Fibroblast of villous mesenchyme (primary cell): ENCODE results near the gene HMX3. TPM values are rescaled to one million over a fixed set of nuclear protein-coding genes. Genes with fewer than 3 reads are reported as not detected.

Source experiments
- DNase-seq: peaks from one replicate; pipeline ENCODE4 v3.0.0-alpha.2; 2010; ENCODE audit warnings: low read depth
- H3K4me3 ChIP-seq: 2 replicates; pipeline ENCODE4 v1.5.1; 2011; ENCODE audit warnings: low read depth, mild to moderate bottlenecking, low read length
- CTCF ChIP-seq: IDR thresholded peaks from 2 replicates; pipeline ENCODE4 v1.5.1; 2012; ENCODE audit warnings: low read depth, mild to moderate bottlenecking, low read length; ENCODE audit not compliant: insufficient read depth
- total RNA-seq: library from RNA; depleted of rRNA; stranded (reverse); fragments of >200 nt; gene quantifications from 2 replicates; pipeline ENCODE4 v1.2.3, GENCODE V29; 2012

HMX3 gene
- total RNA-seq: not detected in 2 replicates

GRCh38 chr10:123135415-123136141 lies at the start of gene HMX3:
Gene HMX3, plus strand, starts transcription at chr10:123135970. Its CDS starts 81 bp downstream, at chr10:123136051.
- no peak for TF ChIP-seq CTCF
- DNase-seq: peak; percentile 28
- peak within 1 kb of the TSS; percentile 35 for H3K4me3 ChIP-seq

GRCh38 chr10:123086281-123086680 lies 49.5 kb upstream of the HMX3 start:
- H3K4me3 ChIP-seq: no peak overlapping the region
- DNase-seq: no peak
- no peak for TF ChIP-seq CTCF

GRCh38 chr10:123087348-123087747 lies 48.4 kb upstream of the HMX3 start:
- no peak overlapping the region for H3K4me3 ChIP-seq
- no peak for TF ChIP-seq CTCF
- no peak for DNase-seq

GRCh38 chr10:123087786-123088185 lies 48.0 kb upstream of the HMX3 start:
- DNase-seq: no peak
- H3K4me3 ChIP-seq: no peak overlapping the region
- TF ChIP-seq CTCF: no peak

- no peak for DNase-seq
- no peak for TF ChIP-seq CTCF
Observed at GRCh38 chr10:123092635-123093414, 42.9 kb upstream of the HMX3 start.

GRCh38 chr10:123093489-123093888 lies 42.3 kb upstream of the HMX3 start:
- no peak overlapping the region for H3K4me3 ChIP-seq
- no peak for DNase-seq
- no peak for TF ChIP-seq CTCF

More at GRCh38 chr10:123092635-123093414, 42.9 kb upstream of the HMX3 start:
- no peak overlapping the region for H3K4me3 ChIP-seq
